HL-60 (cell line): ENCODE measurements around the gene LGI2.

Experiments
- REST ChIP-seq: IDR thresholded peaks from 2 replicates; pipeline ENCODE4 v1.6.1; 2012; ENCODE audit warnings: low read depth; ENCODE audit not compliant: insufficient replicate concordance
- TF ChIP-seq, protein P1 (sequence below): IDR thresholded peaks from one replicate; pipeline ENCODE4 v1.5.1; 2011; ENCODE audit warnings: low read length, control low read depth, inconsistent platforms; ENCODE audit not compliant: insufficient read depth

- TF ChIP-seq, protein P1, sequence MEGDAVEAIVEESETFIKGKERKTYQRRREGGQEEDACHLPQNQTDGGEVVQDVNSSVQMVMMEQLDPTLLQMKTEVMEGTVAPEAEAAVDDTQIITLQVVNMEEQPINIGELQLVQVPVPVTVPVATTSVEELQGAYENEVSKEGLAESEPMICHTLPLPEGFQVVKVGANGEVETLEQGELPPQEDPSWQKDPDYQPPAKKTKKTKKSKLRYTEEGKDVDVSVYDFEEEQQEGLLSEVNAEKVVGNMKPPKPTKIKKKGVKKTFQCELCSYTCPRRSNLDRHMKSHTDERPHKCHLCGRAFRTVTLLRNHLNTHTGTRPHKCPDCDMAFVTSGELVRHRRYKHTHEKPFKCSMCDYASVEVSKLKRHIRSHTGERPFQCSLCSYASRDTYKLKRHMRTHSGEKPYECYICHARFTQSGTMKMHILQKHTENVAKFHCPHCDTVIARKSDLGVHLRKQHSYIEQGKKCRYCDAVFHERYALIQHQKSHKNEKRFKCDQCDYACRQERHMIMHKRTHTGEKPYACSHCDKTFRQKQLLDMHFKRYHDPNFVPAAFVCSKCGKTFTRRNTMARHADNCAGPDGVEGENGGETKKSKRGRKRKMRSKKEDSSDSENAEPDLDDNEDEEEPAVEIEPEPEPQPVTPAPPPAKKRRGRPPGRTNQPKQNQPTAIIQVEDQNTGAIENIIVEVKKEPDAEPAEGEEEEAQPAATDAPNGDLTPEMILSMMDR, result no peak
- TF ChIP-seq REST, result no peak
Measured at GRCh38 chr4:25022766-25023165, 8.0 kb downstream of the LGI2 start.
